ENCODE results near the gene ZKSCAN2.

The ZKSCAN2 gene

DNA sequence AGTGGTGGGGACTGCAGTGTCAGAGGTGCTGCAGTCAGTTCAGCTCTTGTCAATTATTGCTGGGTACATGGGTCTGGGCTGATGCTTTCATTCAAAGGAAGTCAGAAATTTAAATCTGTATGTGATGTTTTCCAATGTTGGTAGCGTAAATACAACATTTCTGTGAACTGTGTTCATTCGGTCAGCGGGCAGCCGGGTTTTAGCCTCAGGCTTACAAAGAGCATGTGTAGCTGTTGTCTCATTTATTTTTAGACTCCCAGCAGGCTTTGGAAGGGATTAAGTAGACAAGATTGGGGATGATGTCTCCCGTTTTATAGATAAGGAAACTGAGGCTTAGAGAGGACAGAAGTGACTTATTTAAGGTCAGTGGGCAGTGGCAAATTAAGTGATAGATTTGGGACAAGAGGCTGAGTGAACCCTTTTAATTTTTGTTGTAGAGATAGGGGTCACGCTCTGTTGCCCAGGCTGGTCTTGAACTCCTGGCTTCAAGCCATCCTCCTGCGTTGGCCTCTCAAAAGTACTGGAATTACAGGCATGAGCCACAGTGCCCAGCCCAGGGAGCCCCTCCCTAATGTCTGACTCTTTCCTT is 32.8 kb downstream of the ZKSCAN2 start:
- no peak overlapping the region for H2AFZ ChIP-seq (ENCODE audit: low read depth)
- TF ChIP-seq, protein P1, sequence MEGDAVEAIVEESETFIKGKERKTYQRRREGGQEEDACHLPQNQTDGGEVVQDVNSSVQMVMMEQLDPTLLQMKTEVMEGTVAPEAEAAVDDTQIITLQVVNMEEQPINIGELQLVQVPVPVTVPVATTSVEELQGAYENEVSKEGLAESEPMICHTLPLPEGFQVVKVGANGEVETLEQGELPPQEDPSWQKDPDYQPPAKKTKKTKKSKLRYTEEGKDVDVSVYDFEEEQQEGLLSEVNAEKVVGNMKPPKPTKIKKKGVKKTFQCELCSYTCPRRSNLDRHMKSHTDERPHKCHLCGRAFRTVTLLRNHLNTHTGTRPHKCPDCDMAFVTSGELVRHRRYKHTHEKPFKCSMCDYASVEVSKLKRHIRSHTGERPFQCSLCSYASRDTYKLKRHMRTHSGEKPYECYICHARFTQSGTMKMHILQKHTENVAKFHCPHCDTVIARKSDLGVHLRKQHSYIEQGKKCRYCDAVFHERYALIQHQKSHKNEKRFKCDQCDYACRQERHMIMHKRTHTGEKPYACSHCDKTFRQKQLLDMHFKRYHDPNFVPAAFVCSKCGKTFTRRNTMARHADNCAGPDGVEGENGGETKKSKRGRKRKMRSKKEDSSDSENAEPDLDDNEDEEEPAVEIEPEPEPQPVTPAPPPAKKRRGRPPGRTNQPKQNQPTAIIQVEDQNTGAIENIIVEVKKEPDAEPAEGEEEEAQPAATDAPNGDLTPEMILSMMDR (conservative IDR thresholded peaks at IDR 0.05; ENCODE audit: low read depth, low read length) = no peak
- no peak overlapping the region for H3K4me2 ChIP-seq
- H3K79me2 ChIP-seq (ENCODE audit: insufficient read depth, low read depth) = no peaks in the 10 kb centered on the region
- no peaks in the 10 kb centered on the region for H3K27me3 ChIP-seq (ENCODE audit: insufficient read depth, low read depth)
- H3K4me1 ChIP-seq (ENCODE audit: low read depth, poor library complexity, severe bottlenecking) = peaks cover 3% of the 10 kb centered on the region
- no peak overlapping the region for H3K27ac ChIP-seq
- H3K4me3 ChIP-seq (IDR thresholded peaks at IDR 0.05; ENCODE audit: insufficient read depth, low read depth, low read length) = no peak overlapping the region
- no peak overlapping the region for H3K9ac ChIP-seq
- H4K20me1 ChIP-seq (ENCODE audit: insufficient read depth) = no peaks in the 10 kb centered on the region
- H3K36me3 ChIP-seq (ENCODE audit: insufficient read depth) = no peaks in the 10 kb centered on the region

DNA sequence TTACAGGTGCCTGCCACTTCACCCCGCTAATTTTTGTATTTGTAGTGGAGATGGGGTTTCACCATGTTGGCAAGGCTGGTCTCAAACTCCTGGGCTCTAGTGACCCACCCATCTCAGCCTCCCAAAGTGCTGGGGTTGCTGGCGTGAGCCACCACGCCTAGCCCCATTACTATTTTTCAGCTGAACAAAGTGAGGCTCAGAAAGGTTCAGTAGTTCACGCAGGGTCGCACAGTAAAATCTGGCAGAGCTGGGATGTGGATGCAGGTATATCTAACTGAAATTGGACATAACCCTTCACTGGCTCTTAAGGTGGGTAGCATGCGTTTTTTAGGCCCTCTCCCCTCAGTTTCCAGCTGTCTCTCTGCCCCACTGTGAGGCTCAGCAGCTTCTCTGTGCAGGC is 33.7 kb downstream of the ZKSCAN2 start:
- no peaks in the 10 kb centered on the region for H3K79me2 ChIP-seq (ENCODE audit: insufficient read depth, low read depth)
- no peaks in the 10 kb centered on the region for H3K36me3 ChIP-seq (ENCODE audit: insufficient read depth)
- H2AFZ ChIP-seq (ENCODE audit: low read depth) = no peak overlapping the region
- no peak overlapping the region for H3K27ac ChIP-seq
- TF ChIP-seq, protein P1 (conservative IDR thresholded peaks at IDR 0.05; ENCODE audit: low read depth, low read length) = no peak
- H3K9ac ChIP-seq = no peak overlapping the region
- peaks cover 3% of the 10 kb centered on the region for H3K4me1 ChIP-seq (ENCODE audit: low read depth, poor library complexity, severe bottlenecking)
- H3K4me3 ChIP-seq (IDR thresholded peaks at IDR 0.05; ENCODE audit: insufficient read depth, low read depth, low read length) = no peak overlapping the region
- H3K27me3 ChIP-seq (ENCODE audit: insufficient read depth, low read depth) = no peaks in the 10 kb centered on the region
- H4K20me1 ChIP-seq (ENCODE audit: insufficient read depth) = no peaks in the 10 kb centered on the region
- H3K4me2 ChIP-seq = no peak overlapping the region

DNA sequence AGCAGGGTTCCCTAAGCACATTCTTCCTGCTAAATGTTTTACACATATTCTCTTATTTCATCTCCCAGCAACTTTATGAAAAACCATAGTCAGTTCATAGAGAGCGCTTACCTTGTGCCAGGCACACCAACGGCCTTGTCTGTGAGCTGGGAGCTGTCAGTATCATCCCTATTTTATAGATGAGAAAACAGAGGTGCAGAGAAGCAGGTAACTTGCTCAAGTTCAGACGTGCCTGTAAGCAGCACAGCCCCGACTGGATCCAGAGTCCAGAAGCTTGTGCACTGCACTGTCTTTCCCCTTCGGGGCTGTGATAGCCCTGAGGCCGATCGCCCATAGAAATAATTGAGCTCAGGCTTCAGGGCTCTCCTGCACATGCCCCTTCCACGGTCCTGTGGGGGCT is 34.7 kb downstream of the ZKSCAN2 start:
- no peak overlapping the region for H3K9ac ChIP-seq
- no peaks in the 10 kb centered on the region for H3K79me2 ChIP-seq (ENCODE audit: insufficient read depth, low read depth)
- no peak overlapping the region for H2AFZ ChIP-seq (ENCODE audit: low read depth)
- peaks cover 3% of the 10 kb centered on the region for H3K4me1 ChIP-seq (ENCODE audit: low read depth, poor library complexity, severe bottlenecking)
- no peaks in the 10 kb centered on the region for H3K36me3 ChIP-seq (ENCODE audit: insufficient read depth)
- TF ChIP-seq, protein P1 (conservative IDR thresholded peaks at IDR 0.05; ENCODE audit: low read depth, low read length) = no peak
- H3K27me3 ChIP-seq (ENCODE audit: insufficient read depth, low read depth) = no peaks in the 10 kb centered on the region
- no peak overlapping the region for H3K4me2 ChIP-seq
- no peak overlapping the region for H3K4me3 ChIP-seq (IDR thresholded peaks at IDR 0.05; ENCODE audit: insufficient read depth, low read depth, low read length)
- H3K27ac ChIP-seq = no peak overlapping the region
- H4K20me1 ChIP-seq (ENCODE audit: insufficient read depth) = no peaks in the 10 kb centered on the region

DNA sequence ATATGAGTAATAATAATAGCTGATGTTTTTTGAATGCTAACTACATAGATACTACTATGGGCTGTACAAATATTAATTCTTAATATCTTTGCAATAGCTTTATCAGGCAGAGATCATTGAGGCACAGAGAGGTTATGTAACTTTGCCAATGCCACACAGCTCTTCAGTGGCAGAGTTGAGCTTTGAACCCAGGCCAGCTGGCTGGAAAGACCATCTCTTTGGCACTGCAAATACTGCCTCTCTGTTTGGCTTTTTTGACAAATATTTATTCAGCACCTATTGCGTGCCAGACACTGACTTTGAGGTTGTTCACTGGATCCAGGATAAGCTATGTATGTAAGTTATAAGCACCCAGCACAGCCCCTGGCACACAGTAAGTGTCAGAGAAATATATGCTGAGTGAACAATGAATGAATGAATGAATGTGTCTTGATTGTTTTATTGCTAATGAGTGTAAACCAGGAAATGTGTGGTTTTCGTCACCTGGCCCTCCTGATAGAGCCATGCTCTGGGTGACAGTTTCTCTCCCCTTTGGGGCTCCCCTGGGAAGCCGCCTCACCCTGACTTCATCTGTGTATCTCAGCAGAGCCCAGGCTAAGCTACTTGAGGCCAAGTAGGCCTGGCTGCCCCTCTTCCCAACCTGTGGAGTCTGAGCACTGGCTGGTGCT is 38.4 kb downstream of the ZKSCAN2 start:
- Histone ChIP-seq H3K36me3 (ENCODE audit: insufficient read depth) (no peaks in the 10 kb centered on the region), H2AFZ (ENCODE audit: low read depth) (no peak overlapping the region), H3K27ac (no peak overlapping the region), H3K4me1 (ENCODE audit: low read depth, poor library complexity, severe bottlenecking) (no peaks in the 10 kb centered on the region), H3K4me3 (IDR thresholded peaks at IDR 0.05; ENCODE audit: insufficient read depth, low read depth, low read length) (no peak overlapping the region), H3K4me2 (no peak overlapping the region), H3K9ac (no peak overlapping the region), H3K27me3 (ENCODE audit: insufficient read depth, low read depth) (no peaks in the 10 kb centered on the region), H4K20me1 (ENCODE audit: insufficient read depth) (no peaks in the 10 kb centered on the region), H3K79me2 (ENCODE audit: insufficient read depth, low read depth) (no peaks in the 10 kb centered on the region)
- TF ChIP-seq, protein P1 (conservative IDR thresholded peaks at IDR 0.05; ENCODE audit: low read depth, low read length) = no peak

Measured in KMS-11 (cell line).